ENCODE results near the gene VWA5A. TPM values are rescaled to one million over a fixed set of nuclear protein-coding genes. Genes with fewer than 3 reads are reported as not detected.
A peak's percentile ranks its signal among the peaks of the same experiment; 100 is the strongest.

VWA5A gene
- total RNA-seq (ENCODE audit: unreplicated experiment), result 2.6 TPM
- long read RNA-seq, partial matches to known transcripts, result 0 of 2 reads
- long read RNA-seq, other reads (novel, unspliced or antisense), result 0 of 2 reads

DNA sequence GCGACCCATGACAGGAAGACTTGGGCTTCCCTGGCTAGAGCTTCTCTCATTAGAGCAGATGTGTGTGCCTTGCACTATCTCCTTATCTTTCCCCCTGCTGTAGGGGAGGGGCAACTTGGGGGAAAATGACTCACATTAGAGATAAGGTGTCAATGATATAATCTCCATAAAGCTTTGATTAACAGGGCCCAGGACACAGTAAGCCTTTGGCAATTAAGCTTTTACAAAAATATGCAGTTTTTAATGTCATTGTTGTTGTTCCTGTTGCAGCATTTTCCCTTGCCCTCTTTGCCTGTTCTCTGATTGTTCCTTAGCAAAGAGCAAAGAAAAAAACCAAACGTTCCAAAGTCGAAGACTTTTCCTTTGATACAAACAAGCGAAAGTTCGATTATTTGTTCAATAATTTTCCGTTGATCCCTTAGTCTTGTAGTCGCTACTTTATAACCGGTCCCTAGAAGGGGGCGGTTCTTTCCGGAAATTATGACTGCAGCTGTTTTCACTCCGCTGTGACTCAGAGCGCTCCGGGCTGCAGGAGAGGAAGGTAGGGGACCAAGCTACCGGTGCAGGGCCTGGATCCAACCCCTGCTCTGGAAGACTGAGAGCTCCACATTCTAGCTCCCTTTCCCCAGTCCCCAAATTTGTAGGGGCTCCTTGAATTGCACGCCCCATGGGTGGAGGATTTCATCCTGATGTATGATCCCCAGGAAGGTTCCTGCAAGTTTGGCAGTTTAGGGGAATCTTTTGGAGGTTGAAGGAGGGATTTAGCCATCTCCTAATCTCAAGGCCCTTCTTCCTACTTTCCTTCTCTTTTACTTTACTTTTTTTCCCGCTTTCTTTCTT, at the start of gene VWA5A:
TSS of gene VWA5A (plus strand) at position 509 of the 840 bp plus-strand sequence. CDS start 2,062 bp downstream, outside the sequence.
- peak; percentile 48 for DNase-seq
- TF ChIP-seq CTCF (IDR thresholded peaks at IDR 0.05; ENCODE audit: partially characterized antibody, unreplicated experiment), result no peak
- no peak within 1 kb of the TSS for H3K27ac Mint-ChIP-seq (ENCODE audit: unreplicated experiment)
- H3K27me3 Mint-ChIP-seq (ENCODE audit: unreplicated experiment), result no peaks in the 10 kb centered on the region
- H3K4me3 Mint-ChIP-seq (ENCODE audit: unreplicated experiment), result peak within 1 kb of the TSS; percentile 87
- H3K36me3 Mint-ChIP-seq (ENCODE audit: unreplicated experiment), result no peaks in the 10 kb centered on the region
- no peaks in the 10 kb centered on the region for H3K4me1 Mint-ChIP-seq (ENCODE audit: low read depth, unreplicated experiment)
- H3K9me3 Mint-ChIP-seq (ENCODE audit: unreplicated experiment), result no peaks in the 10 kb centered on the region

DNA sequence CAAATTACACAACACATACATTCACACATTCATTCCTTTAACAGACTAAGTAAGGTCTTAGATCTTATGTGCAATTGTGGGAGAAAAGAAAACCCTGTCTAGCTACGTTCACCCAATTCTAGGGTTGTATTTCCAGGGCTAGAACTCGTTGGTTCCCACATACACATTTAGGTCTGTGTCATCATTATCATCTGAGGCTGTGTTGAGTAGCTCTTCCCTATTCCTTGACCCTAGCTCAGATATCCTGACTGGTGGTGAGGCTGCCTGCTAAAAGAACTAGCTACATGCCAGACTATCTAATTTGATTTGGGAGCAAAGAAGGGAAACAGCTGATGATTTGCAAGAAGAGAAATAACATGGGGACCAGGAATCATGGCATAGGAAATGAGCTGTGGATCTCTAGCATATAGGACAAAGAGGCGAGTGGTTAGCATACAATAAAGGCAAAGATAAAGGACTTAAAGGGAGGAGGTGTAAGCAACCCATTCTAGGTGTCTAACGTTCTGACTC, 46.6 kb upstream of the VWA5A start:
- Mint-ChIP-seq H3K4me3 (ENCODE audit: unreplicated experiment) (no peak overlapping the region), H3K27ac (ENCODE audit: unreplicated experiment) (no peak overlapping the region), H3K9me3 (ENCODE audit: unreplicated experiment) (peaks cover 1% of the 10 kb centered on the region), H3K4me1 (ENCODE audit: low read depth, unreplicated experiment) (peaks cover 12% of the 10 kb centered on the region), H3K27me3 (ENCODE audit: unreplicated experiment) (no peaks in the 10 kb centered on the region), H3K36me3 (ENCODE audit: unreplicated experiment) (no peaks in the 10 kb centered on the region)
- TF ChIP-seq CTCF (IDR thresholded peaks at IDR 0.05; ENCODE audit: partially characterized antibody, unreplicated experiment), result no peak
- DNase-seq, result no peak

- H3K4me3 Mint-ChIP-seq (ENCODE audit: unreplicated experiment), result peak overlapping the region; percentile 44
- no peak overlapping the region for H3K27ac Mint-ChIP-seq (ENCODE audit: unreplicated experiment)
- no peaks in the 10 kb centered on the region for H3K36me3 Mint-ChIP-seq (ENCODE audit: unreplicated experiment)
- H3K27me3 Mint-ChIP-seq (ENCODE audit: unreplicated experiment), result no peaks in the 10 kb centered on the region
- peaks cover 12% of the 10 kb centered on the region for H3K4me1 Mint-ChIP-seq (ENCODE audit: low read depth, unreplicated experiment)
- H3K9me3 Mint-ChIP-seq (ENCODE audit: unreplicated experiment), result peaks cover 1% of the 10 kb centered on the region
- peak; percentile 61 for DNase-seq
- TF ChIP-seq CTCF (IDR thresholded peaks at IDR 0.05; ENCODE audit: partially characterized antibody, unreplicated experiment), result peak; percentile 39
Measured at GRCh38 chr11:124069429-124070401, 45.5 kb upstream of the VWA5A start.

DNA sequence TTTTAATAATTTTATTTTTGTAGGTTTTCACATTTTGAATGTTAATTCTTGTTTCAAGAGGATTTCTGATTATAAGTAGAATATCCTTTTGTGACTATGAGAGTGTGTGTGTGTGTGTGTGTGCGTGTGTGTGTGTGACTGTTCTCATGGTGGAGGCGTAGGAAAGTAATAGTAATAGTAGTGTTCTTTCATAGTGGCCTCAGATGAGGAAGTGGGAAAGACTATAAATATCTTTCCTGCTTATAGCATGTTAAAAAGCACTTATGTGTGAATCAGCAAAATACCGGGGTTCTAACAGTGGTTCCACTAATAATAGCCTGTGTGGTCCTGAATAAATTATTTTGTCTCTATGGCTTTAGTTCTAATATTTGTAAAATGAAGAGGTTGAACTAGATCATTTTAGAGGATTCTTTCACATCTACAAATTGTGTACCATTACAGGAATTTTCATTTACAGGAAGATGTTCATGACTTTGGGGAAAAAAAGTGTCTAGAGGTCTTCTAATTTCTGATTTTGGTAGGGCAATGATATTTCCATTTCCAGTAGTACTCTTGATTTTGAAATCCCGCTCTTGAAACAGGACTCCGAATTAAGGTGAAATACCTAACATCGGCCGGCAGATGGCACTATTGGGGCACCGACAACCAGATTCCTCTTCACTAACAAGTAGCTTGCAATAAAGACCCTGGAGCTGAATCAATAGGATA, 44.2 kb upstream of the VWA5A start:
- Mint-ChIP-seq H3K4me1 (ENCODE audit: low read depth, unreplicated experiment) (peaks cover 12% of the 10 kb centered on the region), H3K4me3 (ENCODE audit: unreplicated experiment) (no peak overlapping the region), H3K9me3 (ENCODE audit: unreplicated experiment) (peaks cover 1% of the 10 kb centered on the region), H3K27me3 (ENCODE audit: unreplicated experiment) (no peaks in the 10 kb centered on the region), H3K36me3 (ENCODE audit: unreplicated experiment) (no peaks in the 10 kb centered on the region), H3K27ac (ENCODE audit: unreplicated experiment) (no peak overlapping the region)
- TF ChIP-seq CTCF (IDR thresholded peaks at IDR 0.05; ENCODE audit: partially characterized antibody, unreplicated experiment), result peak; percentile 84
- DNase-seq, result peak; percentile 82
